ENCODE data around the gene CDK6. TPM values are rescaled to one million over a fixed set of nuclear protein-coding genes. Genes with fewer than 3 reads are reported as not detected.

Gene CDK6
- total RNA-seq, 1 experiment from 2014 or later: 10.5 TPM

- POLR2A ChIA-PET (ENCODE audit: low non-redundant PET): no interaction called here
- CTCF ChIA-PET: no interaction called here
- intact Hi-C loops (cut with micrococcal nuclease; ENCODE audit: unreplicated experiment): no loop called here
- no TSS peak for BruUV-seq (replicated peaks)
- Histone ChIP-seq H3K27ac (ENCODE audit: low read depth, low read length, poor library complexity, severe bottlenecking) (no peak overlapping the region), H3K27me3 (replicated peaks; ENCODE audit: insufficient read depth, low read depth, low read length, poor library complexity) (no peaks in the 10 kb centered on the region), H3K4me3 (ENCODE audit: low read depth, low read length, poor library complexity, severe bottlenecking) (no peak overlapping the region), H3K36me3 (ENCODE audit: insufficient read depth, low read length, poor library complexity, severe bottlenecking) (no peaks in the 10 kb centered on the region), H3K9me3 (ENCODE audit: low read depth, low read length, poor library complexity, severe bottlenecking) (no peaks in the 10 kb centered on the region), H3K4me1 (ENCODE audit: insufficient read depth, low read length, poor library complexity, severe bottlenecking) (no peaks in the 10 kb centered on the region)
- TF ChIP-seq CTCF (conservative IDR thresholded peaks at IDR 0.05; ENCODE audit: low read depth, low read length) (no peak), EZH2 (IDR thresholded peaks at IDR 0.05; ENCODE audit: borderline replicate concordance, low read depth, low read length, poor library complexity, severe bottlenecking) (no peak)
- DNase-seq (ENCODE audit: low spot score): peak; percentile 77
Measured at GRCh38 chr7:92763636-92764423, 72.5 kb downstream of the CDK6 start.

DNA sequence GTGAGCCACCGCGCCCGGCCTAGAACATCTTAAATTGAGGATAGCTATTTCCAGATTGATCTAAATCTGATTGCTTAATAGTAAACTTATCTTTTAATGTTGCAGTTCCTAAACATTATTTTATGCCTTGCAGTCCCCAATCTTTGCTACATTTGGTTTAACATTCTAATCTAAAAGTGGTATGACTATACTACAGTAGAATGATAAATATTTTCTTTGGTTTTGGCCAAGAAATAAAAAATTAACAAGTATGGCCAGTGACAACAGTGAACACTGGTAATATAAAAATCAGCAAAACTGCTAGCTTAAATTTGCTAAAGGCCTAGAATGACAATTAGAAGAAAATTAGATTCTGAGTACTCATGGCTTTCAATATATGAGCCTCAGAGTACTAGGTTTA lies 73.5 kb downstream of the CDK6 start:
- Histone ChIP-seq H3K4me1 (ENCODE audit: insufficient read depth, low read length, poor library complexity, severe bottlenecking) (no peaks in the 10 kb centered on the region), H3K27me3 (replicated peaks; ENCODE audit: insufficient read depth, low read depth, low read length, poor library complexity) (no peaks in the 10 kb centered on the region), H3K9me3 (ENCODE audit: low read depth, low read length, poor library complexity, severe bottlenecking) (no peaks in the 10 kb centered on the region), H3K27ac (ENCODE audit: low read depth, low read length, poor library complexity, severe bottlenecking) (no peak overlapping the region), H3K4me3 (ENCODE audit: low read depth, low read length, poor library complexity, severe bottlenecking) (no peak overlapping the region), H3K36me3 (ENCODE audit: insufficient read depth, low read length, poor library complexity, severe bottlenecking) (no peaks in the 10 kb centered on the region)
- ChIA-PET CTCF (no interaction called here), POLR2A (ENCODE audit: low non-redundant PET) (no interaction called here)
- DNase-seq (ENCODE audit: low spot score): no peak
- no TSS peak for BruUV-seq (replicated peaks)
- intact Hi-C loops (cut with micrococcal nuclease; ENCODE audit: unreplicated experiment): no loop called here
- TF ChIP-seq EZH2 (IDR thresholded peaks at IDR 0.05; ENCODE audit: borderline replicate concordance, low read depth, low read length, poor library complexity, severe bottlenecking): no peak
- TF ChIP-seq CTCF (conservative IDR thresholded peaks at IDR 0.05; ENCODE audit: low read depth, low read length): no peak

DNA sequence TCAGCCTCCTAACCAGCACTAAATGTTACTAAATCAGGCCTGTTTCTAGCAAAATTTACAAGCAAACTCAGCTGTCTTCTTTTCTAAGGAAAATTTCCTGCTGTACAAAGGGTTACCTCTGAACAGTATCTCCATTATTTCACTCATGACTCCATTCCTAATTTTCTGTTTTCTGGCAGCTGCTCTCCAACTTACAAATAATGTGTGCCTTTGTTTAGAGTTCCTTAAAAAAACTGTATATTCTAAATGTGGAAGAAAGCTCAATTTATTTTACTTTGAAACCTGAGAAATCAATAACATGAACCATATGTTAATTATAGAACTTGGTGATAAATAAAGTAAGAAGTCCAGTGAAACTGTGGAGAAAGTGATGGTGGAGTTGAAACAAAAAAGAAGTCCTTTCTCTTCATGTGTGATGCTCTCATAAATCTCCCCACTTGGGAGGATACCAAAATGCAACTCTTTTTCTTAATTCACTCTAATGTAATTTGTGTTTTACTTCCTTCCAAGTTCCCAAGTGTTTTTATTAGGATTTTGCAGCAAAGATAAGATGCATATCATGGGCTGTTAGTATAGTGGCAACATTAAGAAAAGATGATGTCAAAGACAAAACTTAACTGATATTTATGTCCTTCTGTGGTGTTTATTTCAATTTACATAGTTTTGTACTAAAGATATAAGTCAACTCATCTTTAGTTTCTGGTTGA lies 74.8 kb downstream of the CDK6 start:
- H3K4me1 ChIP-seq (ENCODE audit: insufficient read depth, low read length, poor library complexity, severe bottlenecking): no peaks in the 10 kb centered on the region
- no peak for DNase-seq (ENCODE audit: low spot score)
- TF ChIP-seq CTCF (conservative IDR thresholded peaks at IDR 0.05; ENCODE audit: low read depth, low read length) (no peak), EZH2 (IDR thresholded peaks at IDR 0.05; ENCODE audit: borderline replicate concordance, low read depth, low read length, poor library complexity, severe bottlenecking) (no peak)
- no peaks in the 10 kb centered on the region for H3K27me3 ChIP-seq (replicated peaks; ENCODE audit: insufficient read depth, low read depth, low read length, poor library complexity)
- CTCF ChIA-PET: no interaction called here
- H3K36me3 ChIP-seq (ENCODE audit: insufficient read depth, low read length, poor library complexity, severe bottlenecking): no peaks in the 10 kb centered on the region
- no peak overlapping the region for H3K4me3 ChIP-seq (ENCODE audit: low read depth, low read length, poor library complexity, severe bottlenecking)
- intact Hi-C loops (cut with micrococcal nuclease; ENCODE audit: unreplicated experiment): no loop called here
- BruUV-seq (replicated peaks): no TSS peak
- POLR2A ChIA-PET (ENCODE audit: low non-redundant PET): no interaction called here
- H3K27ac ChIP-seq (ENCODE audit: low read depth, low read length, poor library complexity, severe bottlenecking): no peak overlapping the region
- no peaks in the 10 kb centered on the region for H3K9me3 ChIP-seq (ENCODE audit: low read depth, low read length, poor library complexity, severe bottlenecking)

Data from A673 (cell line).